Activated CD8-positive, alpha-beta T cell treated with anti-CD3 and anti-CD28 coated beads for 36 hours (primary cell): ENCODE results near the gene USP14. TPM values are rescaled to one million over a fixed set of nuclear protein-coding genes. Genes with fewer than 3 reads are reported as not detected.
A peak's percentile ranks its signal among the peaks of the same experiment; 100 is the strongest.

Source experiments
- ATAC-seq: fragments of 200-7000 bp; cut with Tn5 transposase; one replicate; pipeline ENCODE4 v1.10.0; 2021; ENCODE audit warnings: mild to moderate bottlenecking, moderate library complexity
- CTCF ChIA-PET: fragments of 350-600 bp; sonication (Branson Sonifier 250); formaldehyde crosslinking; loops from one replicate; lab custom pipeline; 2021; ENCODE audit warnings: antibody characterized with exemption; lab: Charles Lee
- POLR2A ChIA-PET: fragments of 350-600 bp; sonication (Branson Sonifier 250); formaldehyde crosslinking; loops from one replicate; lab custom pipeline; 2021; ENCODE audit warnings: antibody characterized with exemption; lab: Charles Lee
- DNase-seq: peaks from one replicate; pipeline ENCODE4 v3.0.0-alpha.2; 2020
- H3K27ac Mint-ChIP-seq: one replicate; pipeline ENCODE4 v1.8.0; 2021; ENCODE audit warnings: mild to moderate bottlenecking, mixed read lengths
- H3K27me3 Mint-ChIP-seq: one replicate; pipeline ENCODE4 v1.8.0; 2021; ENCODE audit warnings: mixed read lengths
- H3K36me3 Mint-ChIP-seq: one replicate; pipeline ENCODE4 v1.8.0; 2021; ENCODE audit warnings: low read depth, mixed read lengths
- H3K4me1 Mint-ChIP-seq: one replicate; pipeline ENCODE4 v1.8.0; 2021; ENCODE audit warnings: low read depth, mixed read lengths
- H3K4me3 Mint-ChIP-seq: one replicate; pipeline ENCODE4 v1.8.0; 2021; ENCODE audit warnings: mild to moderate bottlenecking, moderate library complexity, mixed read lengths
- H3K9me3 Mint-ChIP-seq: one replicate; pipeline ENCODE4 v1.8.0; 2021; ENCODE audit warnings: mixed read lengths
- CTCF ChIP-seq: fragments of 200-600 bp; IDR thresholded peaks from one replicate; pipeline ENCODE4 v1.8.0; 2022; ENCODE audit warnings: antibody characterized with exemption, mild to moderate bottlenecking
- intact Hi-C: fragments of 100-400 bp; cut with micrococcal nuclease; formaldehyde crosslinking; loops from one replicate; pipeline ENCODE4 v1.10.0; 2022
- total RNA-seq, 2 experiments: library from RNA; stranded (reverse); gene quantifications; one replicate each; pipeline ENCODE4 v1.2.3, GENCODE V29; 2021

Gene USP14
- total RNA-seq, 2 experiments from 2014 or later = 94.6 to 96.2 TPM

- intact Hi-C loops = no loop called here
- H3K4me3 Mint-ChIP-seq = no peak overlapping the region
- CTCF ChIA-PET = interaction anchor here (1.0 to 1.6 kb wide), 3 partner anchors 9 to 15 kb away, joined by 3 to 4 read pairs (median 4); no protein-coding TSS in a partner anchor
- no peak overlapping the region for H3K27ac Mint-ChIP-seq
- DNase-seq (no peak), ATAC-seq (no peak)
- POLR2A ChIA-PET = no interaction called here
- peaks cover 45% of the 10 kb centered on the region for H3K36me3 Mint-ChIP-seq
- TF ChIP-seq CTCF = no peak
- no peaks in the 10 kb centered on the region for H3K9me3 Mint-ChIP-seq
- H3K4me1 Mint-ChIP-seq = peaks cover 3% of the 10 kb centered on the region
- no peaks in the 10 kb centered on the region for H3K27me3 Mint-ChIP-seq
Measured at GRCh38 chr18:199768-200167, 41.4 kb downstream of the USP14 start.

GRCh38 chr18:210075-210474, 51.7 kb downstream of the USP14 start:
- peaks cover 41% of the 10 kb centered on the region for H3K36me3 Mint-ChIP-seq
- POLR2A ChIA-PET = interaction anchor here (0.7 kb wide), 1 partner anchor 481 kb away, joined by 3 read pairs; no protein-coding TSS in a partner anchor
- CTCF ChIA-PET = no interaction called here

GRCh38 chr18:210733-211132, 52.4 kb downstream of the USP14 start:
- H3K9me3 Mint-ChIP-seq = no peaks in the 10 kb centered on the region
- no peak for DNase-seq
- ATAC-seq = no peak
- TF ChIP-seq CTCF = no peak
- H3K27me3 Mint-ChIP-seq = no peaks in the 10 kb centered on the region
- H3K27ac Mint-ChIP-seq = peak overlapping the region; percentile 59
- intact Hi-C loops = no loop called here
- ChIA-PET CTCF (no interaction called here), POLR2A (interaction anchor here (0.7 to 1.0 kb wide), 2 partner anchors 32 to 480 kb away, joined by 3 read pairs; no protein-coding TSS in a partner anchor)
- H3K4me3 Mint-ChIP-seq = no peak overlapping the region
- H3K4me1 Mint-ChIP-seq = no peaks in the 10 kb centered on the region
- peaks cover 42% of the 10 kb centered on the region for H3K36me3 Mint-ChIP-seq

More at GRCh38 chr18:210075-210474, 51.7 kb downstream of the USP14 start:
- Mint-ChIP-seq H3K9me3 (no peaks in the 10 kb centered on the region), H3K27me3 (no peaks in the 10 kb centered on the region), H3K4me3 (no peak overlapping the region), H3K27ac (peak overlapping the region; percentile 34), H3K4me1 (no peaks in the 10 kb centered on the region)
- DNase-seq (no peak), ATAC-seq (no peak)
- TF ChIP-seq CTCF = no peak
- intact Hi-C loops = no loop called here

- H3K4me1 Mint-ChIP-seq = no peaks in the 10 kb centered on the region
- H3K27me3 Mint-ChIP-seq = no peaks in the 10 kb centered on the region
- POLR2A ChIA-PET = interaction anchor here (0.6 to 1.0 kb wide), 3 partner anchors 21 to 444 kb away, joined by 3 read pairs; no protein-coding TSS in a partner anchor
- no peak overlapping the region for H3K4me3 Mint-ChIP-seq
- no peak for TF ChIP-seq CTCF
- intact Hi-C loops = no loop called here
- no peak for ATAC-seq
- peaks cover 40% of the 10 kb centered on the region for H3K36me3 Mint-ChIP-seq
- CTCF ChIA-PET = interaction anchor here (2.0 kb wide), 1 partner anchor 11 kb away, joined by 4 read pairs; no protein-coding TSS in a partner anchor
- H3K9me3 Mint-ChIP-seq = no peaks in the 10 kb centered on the region
- peak overlapping the region; percentile 61 for H3K27ac Mint-ChIP-seq
- DNase-seq = no peak
Measured at GRCh38 chr18:211582-211981, 53.2 kb downstream of the USP14 start.

- ChIA-PET CTCF (interaction anchor here (1.2 to 2.0 kb wide), 3 partner anchors 13 to 55 kb away, joined by 3 to 5 read pairs (median 4); partner anchors contain the start of gene THOC1), POLR2A (no interaction called here)
- Mint-ChIP-seq H3K27me3 (no peaks in the 10 kb centered on the region), H3K9me3 (no peaks in the 10 kb centered on the region), H3K36me3 (peaks cover 46% of the 10 kb centered on the region), H3K27ac (no peak overlapping the region), H3K4me3 (no peak overlapping the region), H3K4me1 (no peaks in the 10 kb centered on the region)
- ATAC-seq (no peak), DNase-seq (no peak)
- intact Hi-C loops = no loop called here
- TF ChIP-seq CTCF = no peak
Measured at GRCh38 chr18:212780-213179, 54.4 kb downstream of the USP14 start.
